ENCODE results near the gene HUNK.
"Not testable (repeated sequence)": the region's sequence is repeated elsewhere in the genome, so short reads cannot be mapped to it uniquely, and the experiment has no call there.

The HUNK gene

DNA sequence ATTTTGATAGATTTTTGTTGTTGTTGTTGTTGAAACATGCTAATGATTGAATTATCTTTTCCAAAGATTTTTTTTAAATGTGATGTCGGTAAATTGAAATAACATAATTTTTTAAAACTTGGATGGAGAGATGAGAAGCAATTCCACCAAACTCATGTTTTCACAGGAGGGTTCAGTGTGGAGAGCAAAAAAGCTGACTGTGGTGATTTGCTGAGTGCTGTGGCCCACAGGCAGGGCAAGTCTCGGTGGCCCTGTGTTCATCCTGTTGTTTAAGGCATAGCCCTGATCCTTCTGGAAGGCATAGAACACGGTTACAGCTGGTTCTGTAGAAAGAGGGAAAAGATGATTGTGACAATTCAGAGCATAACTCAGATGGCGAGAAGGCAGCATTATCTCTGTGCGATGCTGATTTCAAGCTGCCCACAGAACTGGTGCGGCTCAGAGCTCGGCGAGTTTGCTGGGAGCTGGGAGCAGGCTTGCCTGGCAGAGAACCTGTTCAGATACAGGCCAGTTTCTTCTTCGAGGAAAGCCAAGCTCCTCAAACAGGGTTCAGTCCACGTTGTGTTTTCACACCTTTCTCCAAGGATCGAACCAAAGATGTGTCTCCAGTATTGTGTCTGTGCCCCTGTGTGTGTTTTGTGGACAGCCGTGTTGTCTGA, 127.1 kb downstream of the HUNK start:
- DNase-seq (ENCODE audit: low spot score), result no peak

- no peak for DNase-seq (ENCODE audit: low spot score)
These were observed 128.6 kb downstream of the HUNK start for GRCh38 chr21:32001390-32001789.

- DNase-seq (ENCODE audit: low spot score), result no peak
These were observed 130.6 kb downstream of the HUNK start for GRCh38 chr21:32003411-32003810.

DNA sequence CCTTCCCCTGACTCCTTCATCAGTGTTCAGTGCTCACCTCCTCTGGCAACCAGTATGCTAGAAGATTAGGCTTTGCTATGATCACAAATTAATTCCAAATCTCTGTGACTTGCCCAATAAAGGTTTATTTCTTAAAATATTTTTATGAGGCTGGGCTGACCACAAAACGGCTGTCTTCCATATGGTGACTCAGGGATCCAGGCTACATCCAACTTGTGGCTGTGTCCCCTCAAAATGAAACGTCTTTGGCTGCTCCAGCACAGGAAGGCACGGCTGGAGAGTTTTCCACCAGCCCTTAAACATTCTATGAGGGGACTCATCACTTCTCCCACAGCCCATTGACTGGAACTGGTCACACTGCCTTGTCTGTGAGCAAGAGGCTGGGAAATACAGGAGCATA, 131.5 kb downstream of the HUNK start:
- DNase-seq (ENCODE audit: low spot score), result no peak

- peak; percentile 74 for DNase-seq (ENCODE audit: low spot score)
These were observed 134.6 kb downstream of the HUNK start for GRCh38 chr21:32007456-32007855.

GRCh38 chr21:32008714-32009113, 135.9 kb downstream of the HUNK start:
- no peak for DNase-seq (ENCODE audit: low spot score)

DNA sequence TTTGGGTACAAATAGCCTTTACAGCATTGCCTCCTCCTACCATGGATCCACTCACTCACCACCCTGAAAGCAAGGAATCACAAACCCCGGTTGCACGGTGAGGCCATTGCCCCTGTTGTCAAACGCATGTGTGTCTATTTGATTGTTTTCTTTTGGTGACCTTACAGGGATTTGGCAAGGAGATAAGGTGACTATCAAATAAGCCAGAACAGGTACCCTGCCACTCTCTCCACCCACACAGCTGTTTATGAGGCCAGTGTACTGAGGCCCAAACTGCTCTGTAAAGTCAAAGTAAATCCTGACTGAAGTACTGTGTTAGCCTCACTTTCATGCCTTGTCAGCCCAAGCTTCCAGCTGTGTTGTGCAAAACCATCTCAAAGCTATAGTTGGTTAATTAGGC, 136.4 kb downstream of the HUNK start:
- DNase-seq (ENCODE audit: low spot score), result no peak

DNA sequence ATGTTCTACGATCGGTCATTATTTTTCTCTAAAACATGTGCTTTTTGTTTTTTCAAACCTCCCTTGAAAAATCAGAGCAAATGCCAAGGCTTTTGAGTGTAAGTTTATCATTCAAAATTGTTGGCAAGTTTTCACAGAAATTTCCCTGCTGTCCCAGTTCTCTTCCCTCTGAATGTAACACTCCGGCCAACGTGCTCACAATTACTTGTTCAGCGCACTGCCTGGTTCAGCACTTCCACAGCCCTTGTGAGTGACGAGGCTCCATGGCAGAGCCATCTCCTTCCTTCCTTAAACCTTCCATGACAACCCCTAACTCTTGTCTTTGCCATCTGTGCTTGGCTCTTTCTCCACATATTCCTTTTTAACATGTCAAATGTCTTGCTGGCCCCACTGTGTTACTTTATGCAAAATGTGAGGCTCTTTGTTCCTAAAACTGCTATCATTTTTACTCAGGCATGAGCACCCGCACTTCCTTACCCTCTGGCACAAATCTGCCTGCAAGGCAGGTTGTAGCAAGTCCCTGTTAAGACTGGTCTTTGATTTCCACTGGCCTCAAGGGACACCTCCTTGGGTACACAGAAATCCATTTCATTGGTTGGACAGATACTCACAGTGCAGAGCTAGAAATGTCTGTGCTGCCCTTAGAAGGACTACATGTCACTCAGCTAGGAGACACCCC, 142.8 kb downstream of the HUNK start:
- no peak for DNase-seq (ENCODE audit: low spot score)

DNA sequence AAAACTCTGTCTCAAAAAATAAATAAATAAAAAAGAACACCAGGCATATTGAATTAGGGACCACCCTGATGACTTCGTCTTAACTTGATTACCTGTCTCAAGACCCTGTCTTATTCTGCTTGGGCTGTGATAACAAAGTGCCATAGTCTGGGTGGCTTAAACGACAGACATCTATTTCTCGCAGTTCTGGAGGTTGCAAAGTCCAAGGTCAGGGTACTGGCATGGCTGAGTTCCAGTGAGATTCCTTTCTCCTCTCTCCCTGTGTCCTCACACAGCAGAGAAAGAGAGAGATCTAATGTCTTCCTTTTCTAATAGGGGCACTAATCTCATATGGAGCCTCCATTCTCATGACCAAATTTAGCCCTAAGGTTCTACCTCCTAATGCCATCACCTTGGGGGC, 145.6 kb downstream of the HUNK start:
- DNase-seq (ENCODE audit: low spot score), result no peak

DNA sequence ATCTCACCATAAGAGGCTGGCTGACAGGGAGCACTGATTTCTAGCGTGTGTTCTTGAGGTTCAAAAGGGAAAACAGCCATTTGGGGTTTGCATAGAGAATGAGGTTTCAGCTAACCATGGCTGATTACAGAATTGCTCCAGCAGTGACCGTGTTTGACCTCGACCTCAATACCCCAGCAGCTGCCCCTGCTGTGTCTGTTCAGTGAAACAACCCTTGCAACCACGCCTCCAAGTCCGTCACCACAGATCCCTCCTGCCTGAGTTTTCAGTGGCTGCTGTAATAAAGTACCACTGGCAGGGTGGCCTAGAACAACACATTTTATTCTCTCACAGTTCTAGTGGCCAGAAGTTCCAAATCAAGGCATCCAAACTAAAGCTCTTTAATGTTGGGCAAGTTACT, 147.7 kb downstream of the HUNK start:
- DNase-seq (ENCODE audit: low spot score), result no peak

GRCh38 chr21:32021319-32021994, 148.6 kb downstream of the HUNK start:
- DNase-seq (ENCODE audit: low spot score), result no peak

DNA sequence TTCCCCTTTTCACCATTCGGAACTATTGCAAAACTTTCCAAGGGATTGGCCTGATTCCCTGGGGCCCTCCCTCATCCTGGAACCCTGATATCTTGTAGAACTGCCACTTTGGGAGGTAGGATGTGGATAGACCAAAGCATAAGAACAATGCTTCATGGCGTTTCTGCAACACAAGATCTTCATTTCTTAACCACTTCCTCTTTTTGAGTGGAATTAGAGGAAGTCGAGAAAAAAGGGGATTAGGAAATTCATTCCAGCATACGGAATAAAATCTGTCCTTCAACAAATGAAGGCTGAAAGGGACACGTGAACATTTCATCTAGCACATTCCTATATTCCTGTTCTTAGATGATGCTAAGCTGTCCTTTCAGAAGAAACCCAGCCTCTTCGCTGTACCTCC, 149.3 kb downstream of the HUNK start:
- DNase-seq (ENCODE audit: low spot score), result no peak

- no peak for DNase-seq (ENCODE audit: low spot score)
These were observed 157.4 kb downstream of the HUNK start for GRCh38 chr21:32030146-32030652.

DNA sequence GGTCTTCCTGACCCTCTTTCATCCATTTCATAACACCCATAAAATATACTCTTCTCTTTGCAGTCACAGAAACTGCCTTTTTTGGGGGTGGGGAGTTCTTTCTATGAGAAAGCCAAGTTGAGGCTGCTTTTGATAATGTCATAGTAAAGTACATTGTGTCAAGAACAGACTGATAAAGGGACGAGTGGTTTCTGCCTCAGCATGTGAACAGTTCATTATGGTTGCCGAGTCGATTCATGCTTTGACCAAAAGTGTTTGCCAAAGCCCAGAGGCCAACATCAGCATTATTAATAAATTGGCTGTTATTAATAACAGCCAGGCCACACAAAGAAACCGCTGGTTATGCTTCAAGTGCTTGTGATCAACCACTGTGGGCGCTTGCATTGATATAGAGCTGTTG, 162.0 kb downstream of the HUNK start:
- DNase-seq (ENCODE audit: low spot score), result no peak

DNA sequence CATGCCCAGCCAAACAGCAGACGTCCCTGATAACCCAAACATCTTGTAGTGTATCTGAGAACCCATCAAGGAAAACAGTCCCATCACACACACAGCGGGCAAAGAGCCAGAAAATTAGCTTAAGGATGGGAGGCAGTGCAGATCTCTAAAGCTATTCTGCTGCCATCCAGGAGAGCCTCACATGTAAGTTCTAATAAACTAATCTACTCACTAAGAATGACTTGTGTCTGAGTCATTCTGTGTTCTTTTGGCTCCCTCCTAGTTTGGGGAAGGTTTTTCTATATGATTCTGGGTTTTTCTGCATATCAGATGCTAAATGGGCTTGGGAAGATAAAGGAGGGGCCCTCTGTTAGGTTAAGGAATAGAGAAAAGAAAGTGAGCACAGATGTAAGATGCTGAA, 162.8 kb downstream of the HUNK start:
- peak; percentile 20 for DNase-seq (ENCODE audit: low spot score)

DNA sequence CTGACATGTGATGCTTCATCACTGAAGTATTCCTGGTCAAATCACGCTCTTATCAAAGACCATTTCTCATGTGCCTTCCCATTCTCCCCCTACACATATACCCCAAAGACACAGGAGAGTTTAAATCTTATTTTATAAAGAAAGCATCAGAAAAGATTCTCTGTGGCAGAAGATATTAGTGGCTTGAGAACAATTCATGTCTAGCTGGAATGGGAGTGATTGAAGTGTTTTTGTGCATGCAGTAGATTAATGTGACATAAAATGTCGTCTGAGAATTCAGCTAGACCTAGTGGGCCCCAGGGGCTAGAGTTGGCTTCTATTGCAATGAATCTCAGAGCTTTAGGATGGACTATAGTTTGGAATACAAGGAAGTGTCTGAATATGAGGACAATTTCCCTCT, 163.9 kb downstream of the HUNK start:
- DNase-seq (ENCODE audit: low spot score), result no peak

DNA sequence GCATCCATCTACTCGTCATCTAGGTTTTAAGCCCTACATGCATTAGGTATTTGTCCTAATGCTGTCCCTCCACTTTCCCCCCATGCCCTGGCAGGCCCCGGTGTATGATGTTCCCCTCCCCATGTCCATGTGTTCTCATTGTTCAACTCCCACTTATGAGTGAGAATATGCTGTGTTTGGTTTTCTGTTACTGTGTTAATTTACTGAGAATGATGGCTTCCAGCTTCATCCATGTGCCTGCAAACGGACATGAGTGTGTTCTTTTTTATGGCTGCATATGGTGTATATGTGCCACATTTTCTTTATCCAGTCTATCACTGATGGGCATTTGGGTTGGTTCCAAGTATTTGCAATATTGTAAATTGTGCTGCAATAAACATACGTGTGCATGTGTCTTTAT, 165.9 kb downstream of the HUNK start:
- not testable (repeated sequence) for DNase-seq (ENCODE audit: low spot score)

- no peak for DNase-seq (ENCODE audit: low spot score)
These were observed 170.6 kb downstream of the HUNK start for GRCh38 chr21:32043458-32043857.

DNA sequence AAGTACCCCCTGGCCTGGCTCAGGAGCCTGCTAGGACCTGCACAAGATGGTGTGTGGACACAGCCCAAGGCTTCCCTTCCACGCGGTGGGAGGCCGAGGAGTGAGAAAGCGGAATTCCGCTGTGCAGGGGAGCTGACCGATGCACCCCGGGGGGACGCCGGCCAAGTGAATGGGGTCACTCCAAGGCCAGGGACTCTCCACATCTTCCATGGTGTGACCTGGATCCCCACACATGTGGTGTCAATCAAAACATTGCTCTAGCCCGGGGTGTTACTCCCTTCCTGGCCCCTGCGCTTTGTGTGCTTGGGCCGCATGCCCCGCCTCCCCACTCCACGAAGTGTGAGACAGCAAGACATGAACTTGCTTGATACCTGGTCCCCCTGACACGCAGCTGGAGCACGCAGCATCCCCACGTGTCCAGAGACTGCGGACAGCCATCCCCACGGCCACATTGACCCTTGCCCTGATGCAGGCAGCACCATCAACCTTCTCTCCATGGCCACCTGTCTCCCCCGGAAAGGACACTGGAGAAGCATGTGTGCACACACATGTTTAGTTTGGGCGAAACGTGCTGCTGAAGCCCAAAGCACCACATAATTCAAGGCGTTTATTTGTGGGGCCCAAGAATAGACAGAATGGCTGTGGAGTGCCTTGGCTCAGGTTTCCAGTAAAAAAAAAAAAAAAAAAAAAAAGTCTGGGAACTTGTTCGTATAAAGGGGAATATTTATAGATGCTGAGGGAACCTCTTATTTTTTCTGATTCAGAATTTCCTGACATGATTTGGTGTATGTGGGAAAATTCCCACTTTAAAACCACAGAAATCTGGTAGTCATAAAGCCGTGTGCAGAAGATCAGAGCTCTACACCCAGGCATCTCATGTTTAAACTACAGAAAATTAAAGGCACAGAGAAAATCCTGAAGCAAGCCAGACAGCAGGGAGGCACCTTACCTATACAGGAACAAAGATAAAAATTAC, 171.7 kb downstream of the HUNK start:
- DNase-seq (ENCODE audit: low spot score), result no peak

DNA sequence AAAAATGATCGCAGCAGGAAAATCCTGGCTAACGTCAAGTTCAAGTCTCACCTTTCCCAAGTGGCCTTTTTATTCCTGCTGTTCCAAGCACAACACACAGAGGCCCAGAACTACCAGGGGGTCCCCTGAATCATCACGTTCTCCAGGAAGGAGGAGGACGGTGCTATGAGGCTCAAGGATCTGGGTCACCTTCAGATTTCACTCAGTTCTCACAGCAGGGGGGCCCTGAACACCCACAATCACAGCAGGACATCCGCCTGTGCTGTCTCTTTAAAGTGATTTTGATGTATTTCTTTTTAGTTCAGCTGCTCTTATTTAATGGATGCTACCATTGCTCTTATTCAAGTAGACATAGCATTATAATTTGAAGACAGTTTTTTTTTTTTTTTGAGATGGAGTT, 173.4 kb downstream of the HUNK start:
- no peak for DNase-seq (ENCODE audit: low spot score)

- no peak for DNase-seq (ENCODE audit: low spot score)
These were observed 175.5 kb downstream of the HUNK start for GRCh38 chr21:32048353-32048752.

Data from RKO (cell line).